ENCODE measurements around the gene ECHS1. TPM values are rescaled to one million over a fixed set of nuclear protein-coding genes. Genes with fewer than 3 reads are reported as not detected.

ECHS1 gene
- polyA plus RNA-seq, 3 donors = 34.6 to 102 (median 85.1) TPM

- no peak overlapping the region for H3K27ac ChIP-seq (ENCODE audit: low read depth in 1 of 2, low read length in 2 of 2)
- Mint-ChIP-seq H3K27ac (no peak overlapping the region), H3K4me3 (no peak overlapping the region), H3K36me3 (peaks cover 18 to 25% of the 10 kb centered on the region in 2 donors), H3K27me3 (ENCODE audit: low read depth in 3 of 3) (peaks cover 6 to 10% (median 7%) of the 10 kb centered on the region in 3 donors), H3K4me1 (peaks cover 35% of the 10 kb centered on the region), H3K9me3 (peaks cover 0 to 2% (median 0%) of the 10 kb centered on the region in 7 donors)
- H3K27me3 ChIP-seq (ENCODE audit: control insufficient read depth in 2 of 2, insufficient read depth in 2 of 2, low read length in 2 of 2) = no peaks in the 10 kb centered on the region
- no peak for TF ChIP-seq CTCF (IDR thresholded peaks at IDR 0.05)
- H4K20me1 ChIP-seq (ENCODE audit: insufficient read depth, low read length) = no peaks in the 10 kb centered on the region
- no peaks in the 10 kb centered on the region for H3K79me2 ChIP-seq (ENCODE audit: insufficient read depth, low read length)
- H3K4me2 ChIP-seq (replicated peaks; ENCODE audit: extremely low read depth, low read length, poor library complexity, severe bottlenecking) = no peak overlapping the region
- H3K36me3 ChIP-seq (replicated peaks in 1 of 2; ENCODE audit: control insufficient read depth in 1 of 2, insufficient read depth in 2 of 2, low read length in 2 of 2) = no peaks in the 10 kb centered on the region
- H2AFZ ChIP-seq (ENCODE audit: insufficient read depth, low read depth, low read length, poor library complexity, severe bottlenecking) = no peak overlapping the region
- intact Hi-C loops (cut with micrococcal nuclease) = no loop called here
- peaks cover 32 to 35% of the 10 kb centered on the region in 2 donors for H3K4me1 ChIP-seq (ENCODE audit: control insufficient read depth in 1 of 2, insufficient read depth in 2 of 2, low read length in 2 of 2)
- WGBS (ENCODE audit: insufficient coverage) = no CpG with 5 or more reads among the region's 2 CpGs
- no peaks in the 10 kb centered on the region for H3K9me3 ChIP-seq (replicated peaks in 1 of 2; ENCODE audit: control insufficient read depth in 1 of 2, insufficient read depth in 1 of 2, low read length in 2 of 2)
- no peak overlapping the region for H3K4me3 ChIP-seq (replicated peaks in 1 of 3; ENCODE audit: low read depth in 2 of 3, low read length in 3 of 3)
- no peak for DNase-seq
- no peak overlapping the region for H3K9ac ChIP-seq (ENCODE audit: insufficient read depth, low read length, poor library complexity, severe bottlenecking)
Measured at GRCh38 chr10:133385214-133385613, 12.1 kb upstream of the ECHS1 start.

GRCh38 chr10:133384071-133384470 is 10.9 kb upstream of the ECHS1 start:
- no peak for DNase-seq

More at GRCh38 chr10:133384071-133384470, 10.9 kb upstream of the ECHS1 start:
- peaks cover 30% of the 10 kb centered on the region for H3K4me1 Mint-ChIP-seq
- Histone ChIP-seq H3K4me2 (replicated peaks; ENCODE audit: extremely low read depth, low read length, poor library complexity, severe bottlenecking) (no peak overlapping the region), H3K4me1 (ENCODE audit: control insufficient read depth in 1 of 2, insufficient read depth in 2 of 2, low read length in 2 of 2) (peaks cover 29 to 35% of the 10 kb centered on the region in 2 donors), H3K36me3 (replicated peaks in 1 of 2; ENCODE audit: control insufficient read depth in 1 of 2, insufficient read depth in 2 of 2, low read length in 2 of 2) (no peaks in the 10 kb centered on the region), H3K9me3 (replicated peaks in 1 of 2; ENCODE audit: control insufficient read depth in 1 of 2, insufficient read depth in 1 of 2, low read length in 2 of 2) (no peaks in the 10 kb centered on the region), H3K27me3 (ENCODE audit: control insufficient read depth in 2 of 2, insufficient read depth in 2 of 2, low read length in 2 of 2) (peaks cover 0 to 4% of the 10 kb centered on the region in 2 donors), H3K9ac (ENCODE audit: insufficient read depth, low read length, poor library complexity, severe bottlenecking) (no peak overlapping the region), H4K20me1 (ENCODE audit: insufficient read depth, low read length) (no peaks in the 10 kb centered on the region), H3K4me3 (replicated peaks in 1 of 3; ENCODE audit: low read depth in 2 of 3, low read length in 3 of 3) (no peak overlapping the region), H3K27ac (ENCODE audit: low read depth in 1 of 2, low read length in 2 of 2) (no peak overlapping the region), H2AFZ (ENCODE audit: insufficient read depth, low read depth, low read length, poor library complexity, severe bottlenecking) (no peak overlapping the region), H3K79me2 (ENCODE audit: insufficient read depth, low read length) (no peaks in the 10 kb centered on the region)
- H3K27me3 Mint-ChIP-seq (ENCODE audit: low read depth in 3 of 3) = peaks cover 6 to 16% (median 9%) of the 10 kb centered on the region in 3 donors
- 92% methylated on average over 13 of the region's 13 CpGs for WGBS (ENCODE audit: insufficient coverage)
- H3K27ac Mint-ChIP-seq = no peak overlapping the region
- peaks cover 18 to 25% of the 10 kb centered on the region in 2 donors for H3K36me3 Mint-ChIP-seq
- H3K4me3 Mint-ChIP-seq = no peak overlapping the region
- intact Hi-C loops (cut with micrococcal nuclease) = no loop called here
- peaks cover 0 to 2% (median 0%) of the 10 kb centered on the region in 7 donors for H3K9me3 Mint-ChIP-seq
- no peak for TF ChIP-seq CTCF (IDR thresholded peaks at IDR 0.05)

All from CD14-positive monocyte (primary cell).